NCI-H345 treated with DMSO at 0.1 percent for 48 hours (cell line): ENCODE data around the gene APOD.

ENCODE experiments used
- DNase-seq: peaks from one replicate; lab custom pipeline; 2025; ENCODE audit not compliant: unreplicated experiment; lab: John Stamatoyannopoulos, UW

Gene APOD

GRCh38 chr3:195555110-195555509 is 28.6 kb downstream of the APOD start:
- DNase-seq: no peak

- DNase-seq: no peak
Observed at GRCh38 chr3:195554458-195554857, 29.3 kb downstream of the APOD start.

- no peak for DNase-seq
Observed at GRCh38 chr3:195553268-195553667, 30.5 kb downstream of the APOD start.

- DNase-seq: no peak
Observed at GRCh38 chr3:195551381-195551978, 32.3 kb downstream of the APOD start.

- DNase-seq: no peak
Observed at GRCh38 chr3:195550723-195551122, 33.0 kb downstream of the APOD start.

- DNase-seq: no peak
Observed at GRCh38 chr3:195549931-195550519, 33.7 kb downstream of the APOD start.

GRCh38 chr3:195548987-195549386 is 34.8 kb downstream of the APOD start:
- DNase-seq: no peak

- no peak for DNase-seq
Observed at GRCh38 chr3:195548501-195548900, 35.2 kb downstream of the APOD start.

GRCh38 chr3:195548006-195548405 is 35.7 kb downstream of the APOD start:
- DNase-seq: no peak

- DNase-seq: no peak
Observed at GRCh38 chr3:195546130-195546560, 37.6 kb downstream of the APOD start.

- no peak for DNase-seq
Observed at GRCh38 chr3:195544634-195545033, 39.1 kb downstream of the APOD start.

- DNase-seq: no peak
Observed at GRCh38 chr3:195544230-195544536, 39.6 kb downstream of the APOD start.

GRCh38 chr3:195543500-195544229 is 40.1 kb downstream of the APOD start:
- no peak for DNase-seq

- DNase-seq: peak; percentile 87
Observed at GRCh38 chr3:195542698-195543499, 40.8 kb downstream of the APOD start, which contains the start of gene PPP1R2. Gene PPP1R2 (minus strand): TSS chr3:195543325. CDS start chr3:195543025, 300 bp downstream.

GRCh38 chr3:195542316-195542697 is 41.4 kb downstream of the APOD start:
- peak; percentile 19 for DNase-seq

- DNase-seq: no peak
Observed at GRCh38 chr3:195540511-195540910, 43.2 kb downstream of the APOD start.

- DNase-seq: no peak
Observed at GRCh38 chr3:195540027-195540426, 43.7 kb downstream of the APOD start.

- no peak for DNase-seq
Observed at GRCh38 chr3:195539479-195539878, 44.3 kb downstream of the APOD start.

- no peak for DNase-seq
Observed at GRCh38 chr3:195537995-195538394, 45.7 kb downstream of the APOD start.

- no peak for DNase-seq
Observed at GRCh38 chr3:195535293-195535692, 48.4 kb downstream of the APOD start.

- DNase-seq: no peak
Observed at GRCh38 chr3:195532834-195533233, 50.9 kb downstream of the APOD start.

GRCh38 chr3:195532345-195532744 is 51.4 kb downstream of the APOD start:
- no peak for DNase-seq
